ENCODE measurements around the gene TPP2.

Gene TPP2

GRCh38 chr13:102597029-102597961 lies 509 bp downstream of the TPP2 start:
- peak; percentile 21 for DNase-seq

DNA sequence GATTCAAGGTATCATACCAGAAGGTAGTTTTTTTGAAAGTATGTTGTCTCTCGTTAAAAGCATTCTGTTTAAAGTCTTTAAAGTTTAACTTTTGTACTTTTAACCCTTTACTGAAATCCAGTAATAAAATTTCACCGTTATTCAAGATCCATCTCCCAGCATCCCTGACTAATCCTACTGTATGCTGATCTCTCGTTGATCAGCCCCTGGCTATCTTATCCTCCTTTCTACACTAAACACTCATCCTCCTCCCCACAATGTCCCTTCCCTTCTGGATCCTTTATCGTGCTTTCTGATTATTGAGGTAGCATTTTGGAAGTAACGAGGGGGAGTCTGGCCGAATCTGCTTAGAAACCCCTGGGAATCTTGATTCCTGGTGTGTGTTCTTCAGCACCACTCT lies 1.3 kb downstream of the TPP2 start:
- DNase-seq: no peak

GRCh38 chr13:102599426-102600012 lies 2.7 kb downstream of the TPP2 start:
- DNase-seq: peak; percentile 39

DNA sequence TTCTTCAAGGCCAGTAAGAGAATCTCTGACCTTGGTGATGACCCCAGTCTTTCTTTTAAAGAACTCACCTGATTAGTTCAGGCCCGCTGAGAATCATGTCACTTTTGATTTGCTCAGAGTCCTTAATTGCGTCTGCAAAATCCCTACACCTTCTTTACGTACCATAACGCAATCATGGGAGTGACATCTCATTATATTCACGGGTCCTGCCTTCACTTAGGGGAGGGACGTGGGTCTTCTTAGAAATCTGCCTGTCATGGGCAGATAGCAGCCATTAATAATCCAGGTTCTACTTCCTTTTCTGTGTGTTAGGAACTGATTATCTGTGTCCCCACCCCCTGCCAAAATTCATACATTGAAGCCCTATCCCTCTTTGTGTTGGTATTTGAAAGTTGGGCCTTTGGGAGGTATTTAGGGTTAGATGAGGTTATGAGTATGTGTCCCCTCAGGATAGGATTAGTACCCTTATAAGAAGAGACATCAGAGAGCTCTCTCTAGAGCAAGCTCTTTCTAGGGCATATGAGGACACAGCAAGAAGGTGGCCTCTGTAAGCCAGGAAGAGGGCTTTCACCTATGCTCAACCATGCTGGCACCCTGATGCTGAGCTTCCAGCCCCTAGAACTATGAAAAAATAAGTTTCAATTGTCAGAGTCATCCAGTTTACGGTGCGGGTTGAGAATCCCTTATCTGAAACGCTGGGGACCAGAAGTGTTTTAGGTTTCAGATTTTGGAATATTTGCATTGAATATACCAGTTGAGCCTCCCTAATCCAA lies 9.9 kb downstream of the TPP2 start:
- DNase-seq: no peak

GRCh38 chr13:102608974-102609373 lies 12.2 kb downstream of the TPP2 start:
- DNase-seq: no peak

- no peak for DNase-seq
These were observed 12.9 kb downstream of the TPP2 start for GRCh38 chr13:102609696-102610095.

DNA sequence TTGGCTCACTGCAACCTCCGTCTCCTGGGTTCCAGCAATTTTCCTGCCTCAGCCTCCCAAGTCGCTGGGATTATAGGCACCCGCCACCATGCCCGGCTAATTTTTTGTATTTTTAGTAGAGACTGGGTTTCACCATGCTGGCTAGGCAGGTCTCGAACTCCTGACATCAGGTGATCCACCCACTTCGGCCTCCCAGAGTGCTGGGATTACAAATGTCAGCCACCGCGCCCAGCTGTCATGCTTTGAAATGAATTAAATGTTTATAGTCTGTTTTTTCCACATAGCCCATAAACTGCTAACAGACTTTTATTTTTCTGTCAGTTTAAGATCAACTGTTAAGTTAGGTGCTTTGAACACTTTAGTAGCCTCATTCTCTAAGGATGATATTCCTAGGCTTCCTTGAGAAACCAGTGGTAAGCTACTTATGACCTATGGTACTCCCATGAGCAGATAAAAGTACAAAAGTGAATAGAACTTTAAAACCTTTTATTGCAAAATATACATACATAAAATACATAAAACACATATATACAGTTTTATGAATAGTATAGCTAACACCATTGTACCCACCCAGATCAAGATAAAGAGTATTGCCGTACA lies 13.6 kb downstream of the TPP2 start:
- DNase-seq: no peak

DNA sequence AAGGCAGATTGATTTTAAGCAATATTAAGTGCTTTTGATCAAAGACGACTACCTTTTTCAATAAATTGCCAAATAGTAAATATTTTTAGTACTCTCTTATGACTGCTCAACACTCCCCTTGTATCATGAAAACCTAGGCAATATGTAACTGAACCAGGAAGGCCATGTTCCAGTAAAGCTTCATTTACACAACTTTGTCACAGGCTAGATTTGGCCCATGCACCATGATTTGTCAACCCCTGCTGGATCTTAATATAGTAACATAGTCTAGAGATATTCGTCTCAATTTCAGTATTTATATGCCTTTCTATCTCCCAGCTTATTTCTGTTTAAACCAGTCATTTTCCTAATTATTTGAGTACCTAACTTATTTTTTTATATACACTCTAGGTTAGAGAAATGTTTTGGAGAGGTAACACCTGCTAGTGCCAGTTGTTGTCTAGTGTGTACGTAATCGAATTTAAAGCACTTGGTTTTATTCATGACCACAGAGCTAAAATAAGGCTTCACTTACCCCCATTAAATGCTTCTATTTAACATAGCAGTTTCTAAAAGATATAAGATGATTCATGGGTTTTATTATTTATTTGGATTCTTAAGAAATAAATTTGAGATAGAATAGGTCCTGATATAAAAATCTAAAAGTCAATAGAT lies 21.0 kb downstream of the TPP2 start:
- DNase-seq: no peak

GRCh38 chr13:102620516-102620915 lies 23.7 kb downstream of the TPP2 start:
- no peak for DNase-seq

- DNase-seq: no peak
These were observed 30.1 kb downstream of the TPP2 start for GRCh38 chr13:102626928-102627327.

GRCh38 chr13:102628559-102628958 lies 31.8 kb downstream of the TPP2 start:
- DNase-seq: no peak

DNA sequence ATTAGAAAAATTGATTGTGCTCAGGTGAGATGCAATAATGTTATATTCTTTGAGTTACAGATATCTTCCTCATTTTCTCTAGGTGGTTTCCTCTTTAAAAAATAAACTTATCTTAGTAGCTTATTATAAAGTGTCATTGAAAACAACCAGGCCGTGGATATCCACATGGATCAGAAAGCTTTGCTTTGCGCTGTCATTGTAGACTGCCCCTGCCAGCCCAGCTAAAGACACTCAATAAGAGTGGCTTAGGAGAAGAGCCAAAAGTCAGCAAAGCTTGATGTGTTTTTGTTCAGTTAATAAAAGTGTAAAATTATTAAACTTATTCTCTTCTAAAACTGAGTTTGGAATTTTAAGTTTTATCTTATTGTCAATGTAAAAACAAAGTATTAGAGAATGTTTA lies 34.4 kb downstream of the TPP2 start:
- DNase-seq: no peak

- no peak for DNase-seq
These were observed 42.0 kb downstream of the TPP2 start for GRCh38 chr13:102638741-102639140.

DNA sequence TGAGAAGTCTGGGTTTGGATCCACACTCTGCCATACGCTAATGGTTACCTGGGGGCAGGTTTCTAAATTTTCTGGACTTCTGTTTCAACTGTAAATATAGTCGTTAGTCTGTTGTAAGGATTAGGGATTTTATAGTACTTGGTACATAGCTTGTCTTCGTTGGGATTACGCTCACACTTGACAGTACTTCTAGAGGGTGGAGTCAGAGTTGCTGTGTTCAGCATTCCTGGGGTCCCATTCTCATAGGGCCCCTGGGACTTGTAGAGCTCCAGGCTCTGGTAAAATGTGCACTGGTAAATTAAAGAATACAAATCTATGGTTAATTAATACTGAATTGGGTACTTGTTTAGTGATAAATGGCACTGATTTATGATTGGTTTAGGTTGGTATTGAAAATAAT lies 45.2 kb downstream of the TPP2 start:
- no peak for DNase-seq

DNA sequence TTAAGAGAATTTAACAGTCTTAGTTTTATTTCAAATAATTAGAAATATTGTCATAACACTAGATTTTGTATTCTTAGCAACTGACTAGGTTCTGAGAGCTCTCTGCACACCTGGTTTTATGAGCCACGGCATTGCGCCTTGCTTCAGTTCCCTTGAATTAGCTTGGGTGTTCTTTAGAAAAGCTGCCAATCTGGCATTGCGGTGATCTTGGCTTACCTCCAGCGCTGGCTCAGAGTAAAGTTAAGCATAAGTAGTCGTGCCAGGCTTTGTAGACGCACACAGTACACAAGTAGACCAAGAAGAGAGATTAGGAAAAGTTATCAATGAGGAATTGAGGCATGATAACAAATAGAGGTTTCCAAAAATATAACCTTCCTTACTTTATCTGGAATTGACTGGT lies 45.7 kb downstream of the TPP2 start:
- no peak for DNase-seq

- DNase-seq: no peak
These were observed 46.9 kb downstream of the TPP2 start for GRCh38 chr13:102643656-102644055.

GRCh38 chr13:102645701-102646100 lies 48.9 kb downstream of the TPP2 start:
- DNase-seq: no peak

- DNase-seq: no peak
These were observed 51.3 kb downstream of the TPP2 start for GRCh38 chr13:102648046-102648445.

DNA sequence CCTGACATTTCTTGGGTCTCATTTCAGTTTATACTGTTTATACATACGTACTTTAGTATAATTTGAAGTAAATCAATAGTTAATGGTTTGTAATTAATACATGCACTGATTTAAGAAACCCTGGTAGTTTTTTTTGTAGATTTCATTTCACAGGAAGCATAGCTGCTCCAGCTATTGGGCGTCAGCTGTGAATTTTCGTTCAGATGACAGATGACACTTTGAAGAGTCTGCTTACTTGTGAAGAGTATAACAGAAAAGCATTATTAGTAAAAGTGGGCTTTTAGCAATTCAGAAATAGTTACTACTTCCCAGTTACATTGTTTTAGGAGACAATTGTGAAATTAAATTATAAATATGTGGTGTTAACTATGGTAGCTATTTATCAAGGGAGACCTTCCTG lies 53.7 kb downstream of the TPP2 start:
- DNase-seq: no peak

DNA sequence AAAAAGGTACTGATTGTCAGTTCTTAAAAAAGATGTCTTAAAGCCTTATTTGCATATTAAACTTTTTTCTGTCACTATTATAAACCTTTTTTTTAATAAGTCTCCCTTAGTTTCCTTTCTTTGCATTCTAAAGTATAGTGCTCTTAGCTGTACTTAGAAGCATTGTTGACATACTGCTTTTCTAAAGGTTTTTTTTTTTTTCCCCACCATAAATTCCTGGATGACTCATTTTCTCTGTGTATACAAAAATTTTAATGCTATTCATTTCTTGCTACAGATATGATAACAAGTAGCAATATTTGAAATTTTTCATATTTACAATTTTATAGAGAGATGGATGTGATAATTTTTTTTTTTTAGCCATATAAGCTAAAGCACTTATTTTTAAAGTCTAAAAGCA lies 54.6 kb downstream of the TPP2 start:
- DNase-seq: no peak

DNA sequence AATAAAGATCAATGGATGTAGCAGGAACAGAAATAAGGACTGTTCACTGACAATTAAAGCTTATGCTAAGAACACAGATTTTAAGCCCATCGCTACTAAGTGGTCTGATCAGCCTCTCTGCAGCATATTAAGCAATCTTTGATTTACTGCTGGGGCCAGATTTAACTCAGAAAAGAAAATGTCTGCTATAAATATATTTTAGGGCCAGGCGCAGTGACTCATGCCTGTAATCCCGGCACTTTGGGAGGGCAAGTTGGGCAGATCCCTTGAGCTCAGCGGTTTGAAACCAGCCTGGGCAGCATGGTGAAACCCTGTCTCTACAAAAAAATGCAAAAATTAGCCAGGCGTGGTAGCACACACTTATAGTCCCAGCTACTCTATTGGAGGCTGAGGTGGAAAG lies 55.1 kb downstream of the TPP2 start:
- no peak for DNase-seq

DNA sequence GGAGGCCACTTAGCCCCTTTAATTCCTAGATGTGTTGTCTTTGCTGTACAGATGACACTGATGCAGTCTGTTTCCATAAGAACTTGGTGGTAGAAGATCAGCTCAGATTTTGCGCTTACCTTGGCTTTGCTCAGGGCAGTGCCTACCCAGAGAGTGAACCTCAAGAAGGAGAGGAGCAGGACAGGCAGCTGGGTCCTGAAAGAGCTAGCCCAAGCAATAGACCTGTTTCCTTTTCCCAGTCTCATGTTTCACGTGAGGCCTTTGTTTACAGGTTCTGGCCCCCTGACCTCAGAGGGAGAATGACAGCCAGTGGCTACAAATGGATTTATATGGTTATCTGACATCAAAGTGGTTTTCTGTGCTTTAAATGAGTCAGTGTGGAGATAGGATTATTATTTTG lies 58.0 kb downstream of the TPP2 start:
- no peak for DNase-seq

DNA sequence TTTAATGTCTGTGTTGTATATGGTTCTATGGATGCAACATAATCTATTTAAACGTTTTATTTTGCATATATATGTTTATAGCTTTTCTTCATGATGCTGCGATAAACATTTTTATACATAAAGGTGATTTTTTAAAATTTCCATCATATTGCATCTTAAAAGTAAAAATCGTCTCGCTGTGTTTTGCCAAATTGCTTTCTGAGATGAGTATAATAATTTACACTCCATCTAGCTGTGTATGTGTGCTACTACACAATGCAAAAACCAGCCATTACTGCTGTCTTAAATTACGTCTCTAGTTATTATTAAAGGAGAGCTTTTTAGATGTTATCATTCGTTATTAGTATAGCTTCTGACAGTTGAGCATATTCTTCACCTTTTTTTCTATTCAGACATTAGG lies 60.8 kb downstream of the TPP2 start:
- DNase-seq: no peak

All from CD4-positive, alpha-beta T cell treated with Interleukin-10 for 1 hour (primary cell).